BLaER1 (cell line): Measurements from ENCODE around the gene MPDZ.

Source experiments
- H3K27ac ChIP-seq: shearing (Covaris generic); formaldehyde crosslinking; 2 replicates; pipeline ENCODE4 v1.8.1; 2022
- H3K27me3 ChIP-seq: shearing (Covaris generic); formaldehyde crosslinking; 2 replicates; pipeline ENCODE4 v1.8.1; 2022
- H3K36me3 ChIP-seq: shearing (Covaris generic); formaldehyde crosslinking; 2 replicates; pipeline ENCODE4 v1.8.1; 2022
- H3K4me1 ChIP-seq: shearing (Covaris generic); formaldehyde crosslinking; 2 replicates; pipeline ENCODE4 v1.8.1; 2022
- H3K4me2 ChIP-seq: shearing (Covaris generic); formaldehyde crosslinking; 2 replicates; pipeline ENCODE4 v1.8.1; 2022
- H3K4me3 ChIP-seq: shearing (Covaris generic); formaldehyde crosslinking; 2 replicates; pipeline ENCODE4 v1.8.1; 2022
- H3K9ac ChIP-seq: shearing (Covaris generic); formaldehyde crosslinking; 2 replicates; pipeline ENCODE4 v1.8.1; 2022
- H3K9me3 ChIP-seq: shearing (Covaris generic); formaldehyde crosslinking; 2 replicates; pipeline ENCODE4 v1.8.1; 2022
- H4K20me1 ChIP-seq: shearing (Covaris generic); formaldehyde crosslinking; 2 replicates; pipeline ENCODE4 v1.8.1; 2022
- Cebpa-rat ChIP-seq: shearing (Covaris generic); IDR thresholded peaks from 2 replicates; pipeline ENCODE4 v1.8.1; 2022

The MPDZ gene

DNA sequence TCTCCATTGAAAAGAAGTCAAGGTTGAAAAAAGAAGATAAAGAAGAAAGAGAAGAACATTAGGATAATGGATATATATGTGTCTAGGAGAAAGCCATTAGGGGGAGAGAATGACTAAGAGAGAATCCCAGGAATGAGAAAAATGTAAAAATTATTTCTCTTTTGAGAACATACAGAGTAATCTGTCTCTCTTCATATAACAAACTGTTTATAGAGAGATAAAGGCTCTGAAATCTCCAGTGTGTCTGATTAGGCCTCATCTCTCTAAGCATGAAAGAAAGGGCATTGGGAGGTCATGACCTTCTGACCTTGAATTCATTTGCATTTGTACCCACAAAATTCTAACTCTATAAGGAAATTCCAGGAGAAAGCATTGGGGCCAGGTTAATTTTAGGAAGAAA, 3.5 kb upstream of the MPDZ start:
- H3K4me3 ChIP-seq, result no peak overlapping the region
- H3K36me3 ChIP-seq, result no peaks in the 10 kb centered on the region
- H4K20me1 ChIP-seq, result no peaks in the 10 kb centered on the region
- no peak overlapping the region for H3K9ac ChIP-seq
- no peak overlapping the region for H3K27ac ChIP-seq
- H3K9me3 ChIP-seq, result peaks cover 15% of the 10 kb centered on the region
- H3K27me3 ChIP-seq, result no peaks in the 10 kb centered on the region
- no peak overlapping the region for H3K4me2 ChIP-seq
- H3K4me1 ChIP-seq, result no peaks in the 10 kb centered on the region
- no peak for TF ChIP-seq Cebpa-rat

DNA sequence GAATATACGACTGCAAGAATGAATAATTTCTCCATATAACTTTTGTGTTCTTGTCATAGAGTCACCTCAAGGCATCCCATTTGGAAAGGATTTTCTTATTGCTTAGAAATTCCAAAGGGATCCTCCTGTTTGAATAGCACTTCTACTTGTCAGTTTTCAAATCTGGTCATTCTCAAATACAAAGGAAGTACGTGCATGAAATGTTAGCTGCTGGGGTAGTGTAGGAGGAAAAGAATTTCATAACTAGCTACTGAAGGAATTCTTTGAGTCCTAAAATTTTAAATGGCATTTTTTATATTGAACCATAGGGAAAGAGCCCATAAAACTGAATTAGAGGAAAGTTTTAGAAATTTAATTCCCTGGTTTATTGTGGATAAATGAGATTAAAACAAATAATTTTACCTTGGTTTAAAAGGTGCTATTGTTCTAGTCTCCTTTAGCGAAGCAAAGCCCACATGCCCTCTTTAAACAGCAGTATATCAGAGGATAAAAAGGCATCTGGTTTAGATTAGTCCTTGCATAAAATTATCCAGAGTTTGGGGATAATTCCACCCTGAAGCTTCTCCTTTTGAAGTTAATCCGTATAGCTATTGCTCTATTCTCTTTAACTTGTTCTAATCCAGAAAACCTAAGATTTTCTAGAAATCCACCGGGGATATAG, 2.0 kb upstream of the MPDZ start:
- H3K4me2 ChIP-seq, result no peak overlapping the region
- H3K27me3 ChIP-seq, result no peaks in the 10 kb centered on the region
- H4K20me1 ChIP-seq, result no peaks in the 10 kb centered on the region

DNA sequence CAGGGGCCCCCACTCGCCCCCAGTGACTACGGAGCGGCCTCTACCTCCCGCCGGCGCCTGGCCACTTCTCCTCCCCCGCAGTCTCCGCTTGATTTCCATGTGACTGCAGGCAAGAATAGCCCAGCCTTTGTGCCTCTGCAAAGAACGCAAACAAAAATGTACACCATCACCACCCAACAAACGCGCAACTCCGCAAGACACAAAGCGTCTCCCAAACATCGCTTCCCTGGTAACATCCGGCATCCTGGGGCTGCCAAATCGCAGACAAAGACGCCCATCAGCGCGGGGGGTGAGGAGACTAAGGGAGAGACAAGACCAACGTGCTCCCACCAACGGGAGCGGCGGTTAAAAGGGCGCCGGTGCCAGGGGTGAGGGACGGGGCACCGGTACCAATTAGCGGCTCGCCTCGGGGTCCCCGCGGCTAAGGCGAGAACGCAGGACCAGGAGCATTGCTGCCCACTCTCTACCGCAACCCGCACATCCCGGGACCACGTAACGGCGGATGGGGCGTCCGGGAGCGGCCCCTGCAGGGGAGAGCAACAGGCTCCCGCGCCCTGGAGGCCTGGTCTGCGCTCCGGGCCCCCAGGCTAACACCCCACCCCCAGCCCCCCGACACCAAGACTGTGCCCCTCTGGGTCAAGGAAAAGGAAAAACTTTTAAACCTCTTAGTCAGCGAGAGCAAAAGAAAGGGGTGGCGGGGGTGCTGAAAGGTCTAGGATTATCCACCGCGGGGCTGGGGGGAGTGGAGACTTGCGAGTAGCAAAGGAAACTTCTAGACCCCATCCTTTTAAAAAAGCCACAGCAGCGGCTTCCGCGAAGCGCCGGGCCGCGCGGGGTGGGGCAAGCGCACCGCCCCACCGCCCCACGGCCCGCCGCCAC, 885 bp downstream of the MPDZ start:
- H3K4me1 ChIP-seq, result no peaks in the 10 kb centered on the region
- no peaks in the 10 kb centered on the region for H4K20me1 ChIP-seq
- no peak for TF ChIP-seq Cebpa-rat
- no peaks in the 10 kb centered on the region for H3K27me3 ChIP-seq
- H3K27ac ChIP-seq, result no peak overlapping the region
- H3K4me3 ChIP-seq, result no peak overlapping the region
- no peak overlapping the region for H3K4me2 ChIP-seq
- H3K36me3 ChIP-seq, result no peaks in the 10 kb centered on the region
- H3K9me3 ChIP-seq, result peaks cover 21% of the 10 kb centered on the region
- H3K9ac ChIP-seq, result no peak overlapping the region

More for the DNA sequence above, 2.0 kb upstream of the MPDZ start:
- Histone ChIP-seq H3K9ac (no peak overlapping the region), H3K4me3 (no peak overlapping the region), H3K4me1 (no peaks in the 10 kb centered on the region), H3K9me3 (peaks cover 21% of the 10 kb centered on the region), H3K27ac (no peak overlapping the region), H3K36me3 (no peaks in the 10 kb centered on the region)
- no peak for TF ChIP-seq Cebpa-rat

DNA sequence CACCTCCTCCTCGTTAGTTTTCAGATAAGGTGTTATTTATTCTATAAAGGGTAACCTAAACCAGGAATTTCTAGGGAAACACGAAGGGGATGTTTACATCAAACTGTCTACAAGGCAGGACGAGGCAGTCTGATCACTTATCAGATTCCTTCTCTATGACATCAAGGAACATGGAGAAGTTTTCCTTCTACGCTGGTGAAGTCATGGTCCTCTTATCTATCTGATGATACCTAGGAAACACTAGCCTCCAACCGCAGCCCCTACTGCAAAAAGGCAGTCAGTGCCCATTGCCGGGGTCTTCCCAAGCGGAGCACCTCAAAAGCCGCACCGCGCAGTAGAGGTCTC, 1.5 kb downstream of the MPDZ start:
- H3K9ac ChIP-seq, result no peak overlapping the region
- H3K27ac ChIP-seq, result no peak overlapping the region
- H3K4me1 ChIP-seq, result no peaks in the 10 kb centered on the region
- H3K36me3 ChIP-seq, result no peaks in the 10 kb centered on the region
- no peaks in the 10 kb centered on the region for H3K27me3 ChIP-seq
- H3K4me2 ChIP-seq, result no peak overlapping the region
- peaks cover 21% of the 10 kb centered on the region for H3K9me3 ChIP-seq
- no peak overlapping the region for H3K4me3 ChIP-seq
- no peaks in the 10 kb centered on the region for H4K20me1 ChIP-seq
- TF ChIP-seq Cebpa-rat, result no peak

DNA sequence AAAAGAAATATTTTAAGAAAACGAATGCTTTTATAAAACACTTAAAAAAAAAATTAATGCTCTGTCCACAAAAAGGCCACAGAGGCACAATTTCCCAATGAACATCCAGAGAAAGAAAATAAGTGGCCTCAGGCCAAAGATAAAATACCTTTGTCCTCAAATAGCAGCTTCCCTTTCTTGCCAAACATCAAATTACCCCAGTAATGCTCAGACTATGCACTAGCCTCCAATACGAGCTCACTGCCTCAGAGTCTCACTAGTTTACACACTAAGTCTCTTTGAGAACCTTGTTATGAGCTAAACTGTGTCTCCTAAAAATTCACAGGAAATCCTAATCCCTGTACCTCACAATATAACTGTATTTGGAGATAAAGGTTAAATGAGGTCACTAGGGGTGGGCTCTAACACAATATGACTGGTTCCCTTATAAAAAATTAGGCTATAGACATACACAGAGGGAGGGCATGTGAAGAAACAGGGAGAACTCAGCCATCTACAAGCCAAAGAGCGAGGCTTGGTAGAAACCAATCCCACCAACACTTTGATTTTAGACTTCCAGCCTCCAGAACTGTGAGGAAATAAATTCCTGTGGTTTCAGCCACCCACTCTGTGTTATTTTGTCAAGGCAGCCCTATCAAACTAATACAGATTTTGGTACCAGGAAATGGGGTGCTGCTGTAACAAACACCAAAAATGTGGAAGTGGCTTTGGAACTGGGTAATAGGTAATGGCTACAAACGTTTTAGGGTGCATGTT, 4.4 kb downstream of the MPDZ start:
- Histone ChIP-seq H3K36me3 (no peaks in the 10 kb centered on the region), H3K9me3 (peaks cover 21% of the 10 kb centered on the region), H3K4me1 (no peaks in the 10 kb centered on the region), H4K20me1 (no peaks in the 10 kb centered on the region), H3K27ac (no peak overlapping the region), H3K27me3 (no peaks in the 10 kb centered on the region), H3K4me3 (no peak overlapping the region), H3K4me2 (no peak overlapping the region), H3K9ac (no peak overlapping the region)
- TF ChIP-seq Cebpa-rat, result no peak

DNA sequence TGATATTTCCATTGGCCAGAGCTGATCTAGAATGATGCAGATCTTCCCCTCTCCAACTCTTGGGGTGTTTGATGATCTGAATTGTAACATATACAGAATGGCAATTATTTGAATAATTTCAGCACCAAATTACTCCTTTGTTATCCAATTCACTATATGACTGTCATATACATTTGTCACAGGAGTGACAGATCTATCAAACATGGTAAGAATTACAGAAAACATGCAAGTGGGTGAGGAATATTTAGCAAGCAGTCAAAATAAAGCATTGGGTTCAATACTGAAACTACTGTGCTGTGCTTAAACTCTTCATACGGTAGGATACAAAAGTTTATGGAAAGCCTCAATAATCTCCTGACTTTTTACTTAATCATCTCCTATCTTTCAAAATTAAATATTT, 8.8 kb downstream of the MPDZ start:
- Histone ChIP-seq H3K36me3 (no peaks in the 10 kb centered on the region), H3K9me3 (no peaks in the 10 kb centered on the region), H3K27ac (no peak overlapping the region), H3K4me3 (no peak overlapping the region), H3K4me1 (no peaks in the 10 kb centered on the region), H3K9ac (no peak overlapping the region), H3K27me3 (no peaks in the 10 kb centered on the region), H4K20me1 (no peaks in the 10 kb centered on the region), H3K4me2 (no peak overlapping the region)
- no peak for TF ChIP-seq Cebpa-rat

DNA sequence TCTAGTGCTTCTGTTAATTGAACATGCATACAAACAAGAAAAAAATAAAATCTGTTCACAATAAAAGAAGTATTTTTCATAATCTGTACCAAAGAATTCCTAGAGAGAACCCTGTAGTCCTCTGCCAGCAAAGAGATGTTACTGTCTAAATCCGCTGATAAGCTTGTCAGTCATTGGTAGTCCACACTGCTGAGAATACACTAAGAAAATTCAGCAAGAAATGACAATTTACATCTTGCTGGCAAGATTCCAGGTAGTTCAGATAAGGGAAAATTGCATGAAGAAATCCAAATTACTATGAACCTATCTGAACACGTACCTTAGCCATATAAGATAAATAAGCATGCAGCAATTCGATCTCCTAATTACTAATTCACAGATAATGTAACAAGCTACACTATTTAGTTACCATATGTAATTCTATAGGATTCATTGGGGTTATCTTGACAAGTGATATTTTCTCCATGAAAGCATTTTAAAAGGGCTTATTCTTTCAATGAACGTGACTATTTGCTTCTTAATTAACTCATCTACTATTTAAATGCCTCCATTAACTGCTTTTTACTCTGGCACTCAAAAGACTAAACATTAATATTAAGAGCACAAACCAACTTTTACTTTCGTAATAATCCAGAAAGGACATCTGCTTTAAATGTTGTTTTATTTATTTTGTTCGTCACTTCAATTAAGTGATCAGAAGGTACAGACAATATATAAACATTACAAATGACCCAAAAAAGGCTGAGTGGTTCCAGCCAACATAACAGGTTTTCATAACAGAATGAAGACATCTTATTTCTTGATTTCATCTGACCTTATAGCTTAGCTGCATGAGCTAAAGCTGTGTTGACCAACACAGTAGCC, 9.7 kb downstream of the MPDZ start:
- no peaks in the 10 kb centered on the region for H4K20me1 ChIP-seq
- H3K27me3 ChIP-seq, result no peaks in the 10 kb centered on the region
- no peaks in the 10 kb centered on the region for H3K9me3 ChIP-seq
- no peak overlapping the region for H3K9ac ChIP-seq
- no peak overlapping the region for H3K4me2 ChIP-seq
- H3K4me3 ChIP-seq, result no peak overlapping the region
- no peaks in the 10 kb centered on the region for H3K36me3 ChIP-seq
- H3K27ac ChIP-seq, result no peak overlapping the region
- TF ChIP-seq Cebpa-rat, result no peak
- no peaks in the 10 kb centered on the region for H3K4me1 ChIP-seq

DNA sequence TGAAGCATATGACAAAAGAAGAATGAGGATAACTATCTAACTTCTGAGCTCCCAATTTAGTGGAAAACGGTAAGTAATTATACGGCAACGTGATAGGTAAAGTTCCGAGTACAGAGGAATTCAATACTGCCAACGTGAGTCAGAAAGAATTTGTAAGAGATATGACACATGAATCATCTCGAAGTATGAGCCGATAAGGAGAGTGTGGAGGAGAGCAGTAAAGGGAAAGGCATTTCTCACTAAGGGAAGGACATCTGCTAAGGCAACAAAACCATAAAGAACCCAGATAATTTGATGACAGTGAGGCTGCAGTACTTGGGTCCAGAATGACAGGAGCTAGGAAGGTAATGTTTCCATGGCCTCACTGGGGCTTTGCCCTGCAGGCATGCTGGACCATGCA, 11.0 kb downstream of the MPDZ start:
- Histone ChIP-seq H3K4me2 (no peak overlapping the region), H3K9ac (no peak overlapping the region), H3K9me3 (no peaks in the 10 kb centered on the region), H4K20me1 (no peaks in the 10 kb centered on the region), H3K36me3 (no peaks in the 10 kb centered on the region), H3K4me1 (no peaks in the 10 kb centered on the region), H3K27ac (no peak overlapping the region), H3K27me3 (no peaks in the 10 kb centered on the region), H3K4me3 (no peak overlapping the region)
- TF ChIP-seq Cebpa-rat, result no peak

DNA sequence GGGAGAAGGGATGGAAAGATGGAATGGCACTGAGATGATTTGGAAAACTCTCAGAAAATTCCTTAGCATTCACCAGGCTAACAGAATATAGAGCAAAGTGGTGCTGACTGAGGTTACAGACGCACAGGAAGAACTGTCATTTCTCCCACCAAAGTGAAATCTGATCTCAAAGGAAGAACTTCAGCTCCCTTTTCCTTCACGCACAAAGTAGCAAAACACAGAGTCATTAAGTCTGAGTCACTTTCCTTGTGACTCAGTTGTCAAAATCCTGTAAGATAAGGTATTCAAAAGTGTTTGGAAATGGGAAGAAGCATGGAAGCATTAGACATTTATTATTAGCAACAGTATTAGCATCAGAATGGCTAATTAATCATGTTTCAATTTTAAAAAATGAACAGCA, 11.7 kb downstream of the MPDZ start:
- H3K27ac ChIP-seq, result no peak overlapping the region
- H3K27me3 ChIP-seq, result no peaks in the 10 kb centered on the region
- no peak for TF ChIP-seq Cebpa-rat
- no peak overlapping the region for H3K9ac ChIP-seq
- no peaks in the 10 kb centered on the region for H4K20me1 ChIP-seq
- H3K9me3 ChIP-seq, result no peaks in the 10 kb centered on the region
- no peak overlapping the region for H3K4me3 ChIP-seq
- no peaks in the 10 kb centered on the region for H3K4me1 ChIP-seq
- no peaks in the 10 kb centered on the region for H3K36me3 ChIP-seq
- H3K4me2 ChIP-seq, result no peak overlapping the region
